Hippocampal formation (tissue), 2 donors: ENCODE measurements around the gene AARS2.

Experiments used
- DNase-seq, 2 donors: peaks; one replicate each; lab custom pipeline; 2025; lab: John Stamatoyannopoulos, UW

The AARS2 gene

DNA sequence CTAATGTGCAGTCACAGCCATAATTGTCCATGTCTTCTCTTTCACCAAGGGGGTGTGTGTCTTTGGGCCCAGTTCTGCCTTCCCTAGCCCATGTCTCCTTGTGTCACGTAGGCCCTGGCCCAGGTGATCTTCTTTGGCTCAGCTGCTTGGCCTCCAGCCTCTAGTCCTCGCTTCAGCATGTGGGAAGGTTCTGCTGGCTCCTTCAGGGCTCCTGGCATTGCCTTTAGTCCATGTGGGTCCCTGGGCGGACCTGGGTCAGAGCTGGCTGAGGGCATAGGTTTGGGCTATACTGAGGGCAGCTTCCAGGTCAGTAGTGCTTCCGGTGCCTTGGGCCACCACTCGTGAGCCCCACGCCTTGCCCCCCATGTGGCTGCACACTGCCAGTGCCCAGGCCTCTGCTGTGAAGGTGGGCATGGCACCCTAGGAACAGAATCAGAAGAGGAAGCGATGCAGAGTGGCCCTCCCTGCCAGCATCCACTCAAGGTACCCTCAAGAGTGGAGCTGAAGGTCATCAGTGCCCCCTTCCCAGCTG lies 12.8 kb downstream of the AARS2 start:
- no peak for DNase-seq

- no peak for DNase-seq
These were observed 14.3 kb downstream of the AARS2 start for GRCh38 chr6:44298864-44299263.

- DNase-seq, result peak in 1 of 2 donors; percentile 15
These were observed 14.9 kb downstream of the AARS2 start for GRCh38 chr6:44298055-44298803.

DNA sequence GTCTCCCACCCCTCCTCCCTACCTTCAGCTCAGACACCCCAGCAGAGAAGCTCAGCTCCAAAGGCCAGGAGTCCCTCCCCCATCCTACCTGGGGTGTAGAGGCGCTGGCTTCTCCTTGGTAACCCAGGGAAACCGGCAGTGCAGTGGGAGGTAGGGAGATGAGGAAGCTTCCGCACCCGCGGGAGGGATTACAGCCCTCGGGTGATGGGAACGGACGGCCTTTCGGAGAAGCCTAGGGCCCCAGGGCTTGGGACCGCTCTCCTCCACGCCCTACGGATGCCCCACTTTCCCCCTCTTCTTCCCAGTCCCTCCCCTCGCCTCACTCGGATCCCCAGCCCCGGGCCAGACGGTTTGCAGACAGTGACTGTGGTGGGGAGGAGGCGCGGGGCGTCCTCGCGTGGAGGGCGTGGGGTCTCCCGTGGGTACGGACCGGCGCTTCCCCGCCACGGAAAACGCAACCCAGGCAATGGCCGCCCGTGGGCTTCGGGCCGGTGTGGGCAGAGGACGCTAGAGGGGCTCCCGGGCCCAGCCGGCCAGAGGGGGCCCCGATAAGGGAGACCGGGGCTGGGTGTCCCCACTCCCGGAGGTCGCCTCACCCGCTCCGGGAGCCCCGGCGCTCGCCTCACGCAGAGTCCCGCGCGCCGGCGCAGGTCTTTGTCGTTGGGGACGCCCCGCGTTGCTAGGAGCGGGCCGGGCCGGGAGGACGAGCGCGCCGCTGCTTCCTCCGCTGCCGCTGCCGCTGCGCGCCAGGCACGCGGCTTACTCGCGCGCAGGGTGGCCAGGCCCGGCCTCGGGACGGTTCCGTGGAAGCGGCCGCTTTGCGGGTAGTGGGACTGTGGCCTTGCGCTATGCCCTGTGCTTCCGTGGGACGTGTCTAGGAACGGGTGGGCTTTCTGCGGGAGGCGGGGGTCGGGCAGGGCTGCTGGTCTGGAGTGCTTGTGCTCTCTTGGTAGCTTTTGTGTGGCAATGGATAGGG lies 15.8 kb downstream of the AARS2 start:
- no peak for DNase-seq

DNA sequence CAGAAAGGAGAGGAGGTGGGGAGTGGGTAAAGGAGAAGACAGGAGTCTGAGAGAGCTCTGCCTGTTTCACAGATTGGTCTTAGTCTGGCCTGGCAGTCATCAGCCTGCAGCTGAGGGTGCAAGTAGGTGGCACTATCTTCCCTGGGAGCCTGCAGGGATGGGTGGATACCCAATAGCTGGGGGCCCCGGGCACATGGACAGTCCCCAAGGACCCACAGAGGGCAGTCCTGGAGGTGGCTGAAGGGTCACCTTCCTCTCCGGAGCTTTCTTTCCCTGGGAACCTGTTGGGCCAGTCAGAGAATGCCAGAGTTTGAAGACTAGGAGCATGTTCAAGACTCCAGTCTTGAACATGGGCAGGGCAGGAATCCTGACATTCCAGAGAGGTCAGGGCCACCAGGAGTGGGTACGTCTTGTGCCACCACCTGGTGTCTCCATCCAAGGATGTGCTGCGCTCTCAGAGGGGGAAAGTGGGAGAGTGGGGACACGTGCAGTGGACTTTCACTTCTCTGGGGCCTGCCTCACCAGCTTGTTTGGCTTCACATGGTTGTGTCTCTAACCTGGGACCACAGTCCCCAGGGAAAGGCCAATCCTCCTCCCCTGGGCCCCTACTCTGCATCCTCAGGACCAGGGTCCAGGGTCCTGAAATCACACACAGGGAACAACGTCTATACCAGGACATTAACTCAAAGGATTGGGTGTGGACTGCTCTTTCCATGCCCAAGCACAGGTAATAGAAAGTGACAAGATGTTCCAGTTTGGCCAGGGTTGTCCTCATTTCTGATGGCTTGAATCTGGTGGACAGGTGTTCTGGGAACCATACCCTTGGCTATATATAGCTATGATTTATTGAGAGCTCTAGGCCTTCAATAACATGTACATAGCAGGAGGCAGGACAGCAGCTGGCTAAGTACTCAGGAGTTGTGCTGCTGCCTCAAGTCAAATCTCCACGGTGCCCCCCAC lies 18.0 kb downstream of the AARS2 start:
- no peak for DNase-seq

- no peak for DNase-seq
These were observed 20.3 kb downstream of the AARS2 start for GRCh38 chr6:44292661-44293365.

DNA sequence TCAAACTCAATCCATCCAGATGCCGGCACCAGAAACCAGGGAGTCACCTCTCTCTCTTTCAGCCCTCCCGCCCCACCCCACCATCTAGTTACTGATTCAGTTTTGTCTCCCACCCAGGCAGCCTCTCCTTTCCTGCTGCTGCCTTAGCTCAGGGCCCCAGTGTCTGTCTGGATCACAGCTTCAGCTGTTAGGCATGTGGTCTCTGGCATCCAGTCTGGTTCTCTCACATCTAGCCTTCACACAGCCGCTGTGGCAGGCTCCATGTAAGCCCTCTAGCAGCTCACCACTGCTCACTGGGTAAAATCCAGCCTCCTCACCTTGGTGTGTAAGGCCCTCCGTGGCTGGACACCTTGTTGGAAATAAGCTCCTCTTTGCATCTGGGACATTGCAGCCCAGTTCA lies 21.3 kb downstream of the AARS2 start:
- no peak for DNase-seq

GRCh38 chr6:44289726-44290260 lies 23.4 kb downstream of the AARS2 start:
- peak in 1 of 2 donors; percentile 37 for DNase-seq

DNA sequence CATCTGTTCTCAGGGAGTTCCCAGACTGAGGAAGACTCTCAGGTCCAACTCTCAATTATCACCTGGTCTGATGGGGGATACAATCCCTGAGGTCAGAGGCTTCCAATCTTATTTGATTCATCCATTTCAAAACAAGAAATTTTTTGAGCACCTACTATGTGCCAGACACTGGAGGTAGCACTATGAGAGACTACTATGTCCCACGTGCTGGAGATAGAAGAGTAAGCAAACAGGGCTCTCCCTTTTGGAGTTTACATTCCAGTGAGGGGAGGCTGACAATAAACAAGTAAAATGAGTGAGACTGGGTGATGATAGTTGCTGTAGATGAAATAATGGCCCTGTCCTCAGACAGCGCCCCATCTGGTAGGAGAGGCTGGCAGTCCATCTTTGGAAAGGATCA lies 26.4 kb downstream of the AARS2 start:
- DNase-seq, result no peak

- DNase-seq, result no peak
These were observed 26.9 kb downstream of the AARS2 start for GRCh38 chr6:44286285-44286565.

DNA sequence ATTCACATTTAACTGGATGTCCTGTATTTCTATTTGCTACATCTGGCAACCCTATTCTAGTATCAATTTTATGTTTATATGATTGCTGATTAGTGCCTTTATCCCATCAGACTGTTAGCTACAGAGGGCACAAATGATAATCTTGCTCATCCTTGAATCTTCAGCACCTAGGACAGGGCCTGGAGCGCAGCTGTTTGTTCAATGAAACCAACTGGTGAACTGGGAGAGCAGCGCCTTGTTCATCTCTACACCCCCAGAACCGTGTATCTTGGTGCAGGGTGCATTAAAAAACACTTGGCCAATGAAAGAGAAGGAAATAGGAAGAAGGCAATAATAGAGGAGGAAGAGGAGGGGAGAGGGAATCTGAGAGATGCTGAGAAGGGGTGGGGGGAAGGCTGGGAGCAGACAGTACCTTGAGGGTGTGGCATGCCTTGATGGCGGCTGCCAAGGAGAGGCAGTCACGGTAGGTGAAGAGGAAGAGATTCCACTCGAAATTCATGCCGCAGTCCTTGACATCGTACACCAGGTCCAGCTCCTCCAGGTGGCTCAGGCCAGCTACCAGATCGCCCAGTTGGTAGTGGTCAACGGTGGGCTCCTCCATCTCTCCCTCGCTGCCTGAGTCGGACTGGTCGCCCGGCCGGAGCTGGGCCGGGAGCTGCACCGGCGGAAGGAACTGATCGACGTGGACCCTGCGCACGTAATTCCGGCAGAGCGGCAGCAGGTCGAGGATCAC lies 27.4 kb downstream of the AARS2 start:
- no peak for DNase-seq

DNA sequence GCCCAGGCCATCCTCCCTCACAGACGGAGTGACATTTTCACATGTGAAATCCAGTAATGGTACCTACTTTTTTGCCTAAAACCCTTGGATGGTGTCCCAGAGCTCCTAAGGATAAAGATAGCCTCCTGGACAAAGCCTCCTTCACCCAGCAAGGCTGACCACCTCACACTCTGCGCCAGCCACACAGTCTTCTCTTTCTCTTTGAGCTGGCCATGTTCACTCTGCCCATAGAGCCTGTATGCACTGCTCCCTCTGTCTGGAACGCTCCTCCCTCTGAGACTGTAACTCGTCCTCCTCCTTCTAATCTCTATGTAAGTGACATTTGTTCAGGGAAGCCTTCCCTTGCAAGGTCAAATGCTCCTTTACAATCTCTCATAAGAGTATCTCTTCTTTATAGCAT lies 28.3 kb downstream of the AARS2 start:
- no peak for DNase-seq

- no peak for DNase-seq
These were observed 29.0 kb downstream of the AARS2 start for GRCh38 chr6:44284121-44284520.

DNA sequence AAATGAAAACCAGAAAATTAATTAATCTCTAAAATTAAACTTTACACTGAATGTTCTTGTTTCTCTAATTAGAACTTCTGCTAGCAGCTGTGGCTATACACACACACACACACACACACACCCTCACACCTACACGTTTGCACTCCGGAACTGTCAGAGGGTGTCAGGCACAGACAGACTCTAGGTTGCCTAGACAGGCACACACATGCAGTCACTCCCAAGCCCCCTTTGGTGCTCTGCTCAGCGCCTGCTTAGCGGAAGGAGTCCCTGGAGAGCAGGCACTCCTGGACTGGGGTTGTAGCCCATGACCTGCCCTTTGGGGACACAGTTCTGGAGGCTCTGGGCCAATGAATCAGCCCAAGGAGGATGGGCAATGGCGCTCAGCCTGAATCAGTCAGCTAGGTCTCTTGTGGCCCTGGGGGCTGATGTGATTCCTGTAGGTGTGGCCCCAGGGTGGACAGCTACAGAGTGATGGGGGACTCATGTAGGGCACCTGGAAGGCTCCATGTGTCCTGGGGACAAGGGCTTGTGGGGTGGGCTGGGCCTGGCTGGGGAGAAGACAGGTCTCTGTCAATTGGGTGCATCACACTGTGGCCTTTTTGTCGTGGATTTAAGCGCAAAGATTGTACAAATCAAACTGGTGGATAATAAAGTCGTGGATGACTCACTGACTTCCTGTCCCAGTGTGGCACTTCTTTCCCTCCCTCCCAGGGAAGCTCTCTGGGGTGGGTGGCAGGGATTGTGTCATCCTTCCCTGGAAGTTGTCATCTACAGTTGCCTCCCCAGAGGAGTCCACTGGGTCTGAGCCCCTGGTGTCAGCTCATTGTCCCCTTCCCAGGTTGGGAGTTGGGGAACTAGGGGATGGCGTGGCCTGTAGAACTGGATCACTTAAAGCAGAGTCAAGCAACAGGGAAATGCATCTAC lies 34.1 kb downstream of the AARS2 start:
- DNase-seq, result no peak

DNA sequence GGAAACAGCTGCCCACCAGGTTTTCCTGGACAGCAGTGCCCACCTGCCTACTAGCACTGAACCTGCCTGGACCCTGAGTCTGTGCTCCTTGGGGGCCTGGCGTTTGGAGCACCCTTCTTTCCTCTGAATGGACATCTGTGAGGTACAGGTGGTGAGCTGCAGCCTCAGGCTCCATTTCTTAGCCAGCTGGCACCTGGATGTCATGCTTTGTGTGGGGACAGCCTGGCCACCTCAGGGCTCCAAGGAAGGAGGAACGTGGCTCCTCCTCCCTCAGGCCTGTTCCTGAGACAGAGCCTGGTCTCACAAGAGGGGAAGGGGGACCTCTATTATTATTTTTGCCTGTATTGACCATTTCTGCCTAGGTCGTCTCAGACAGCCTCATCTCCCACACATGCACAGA lies 34.8 kb downstream of the AARS2 start:
- no peak for DNase-seq

DNA sequence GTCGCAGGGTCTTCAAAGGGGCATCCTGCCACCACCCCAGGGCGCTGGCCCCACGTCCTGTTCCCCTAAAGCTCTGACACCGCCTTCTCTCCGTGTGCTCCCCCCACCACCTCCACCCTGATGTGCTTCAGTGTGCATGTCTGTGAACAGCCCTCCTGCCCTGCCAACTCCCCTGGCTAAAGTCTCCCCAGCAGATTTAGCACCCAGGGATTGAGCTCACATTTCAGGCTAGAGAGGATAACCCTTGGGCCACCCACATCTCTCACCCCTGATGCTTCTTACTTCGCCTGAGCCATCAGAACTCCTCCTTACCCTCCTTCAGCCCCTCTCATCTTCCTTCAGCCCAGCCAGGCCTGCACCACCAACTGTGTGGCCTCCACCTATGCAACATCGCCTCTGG lies 35.4 kb downstream of the AARS2 start:
- DNase-seq, result no peak

- no peak for DNase-seq
These were observed 36.2 kb downstream of the AARS2 start for GRCh38 chr6:44276667-44277640.
